ENCODE results near the gene CAMK1D.

- TF ChIP-seq CTCF (IDR thresholded peaks at IDR 0.05; ENCODE audit: low read depth, low read length, poor library complexity, severe bottlenecking) (no peak), EZH2phosphoT487 (IDR thresholded peaks at IDR 0.05; ENCODE audit: borderline replicate concordance, low read length) (no peak)
Observed at GRCh38 chr10:12645449-12645848, 296.1 kb downstream of the CAMK1D start.

Data from DOHH2 (cell line).